SK-N-SH (cell line): Measurements from ENCODE around the gene FYTTD1. TPM values are rescaled to one million over a fixed set of nuclear protein-coding genes. Genes with fewer than 3 reads are reported as not detected.

Source experiments
- CTCF ChIA-PET: fragments of 300-600, 350-600 bp; formaldehyde crosslinking; extraction: SDS; loops from one replicate; lab custom pipeline; 2021; lab: Yijun Ruan, JAX
- POLR2A ChIA-PET: fragments of 350-600 bp; sonication (Branson Sonifier 250); formaldehyde crosslinking; extraction: SDS; loops from one replicate; lab custom pipeline; 2020; ENCODE audit warnings: antibody characterized with exemption, inconsistent platforms; lab: Yijun Ruan, JAX
- DNase-seq: peaks from one replicate; pipeline ENCODE4 v3.0.0; 2012
- H2AFZ ChIP-seq: fragments of 200-600 bp; sonication (generic); 2 replicates; pipeline ENCODE4 v1.8.1; 2016; ENCODE audit warnings: antibody characterized with exemption, mild to moderate bottlenecking, low read depth
- H3F3A ChIP-seq: fragments of 200-600 bp; sonication (generic); replicated peaks from 2 replicates; pipeline ENCODE3; 2016; ENCODE audit warnings: antibody characterized with exemption, mild to moderate bottlenecking; ENCODE audit not compliant: insufficient read depth
- H3K27ac ChIP-seq, 2 experiments: fragments of 200-500 bp in 1 of 2; fragments of 200-600 bp in 1 of 2; sonication (Bioruptor generic) in 1 of 2; sonication (generic), shearing (Covaris generic) in 1 of 2; 2 replicates each; pipeline versions ENCODE4 v1.5.1 to v1.6.1; 2014 to 2016; ENCODE audit warnings: low read depth in 2 of 2, inconsistent platforms in 1 of 2, low read length in 1 of 2, mild to moderate bottlenecking in 1 of 2, mixed read lengths in 1 of 2
- H3K27me3 ChIP-seq: fragments of 200-600 bp; sonication (generic), shearing (Covaris generic); 2 replicates; pipeline ENCODE4 v1.6.1; 2016; ENCODE audit warnings: mixed run types; ENCODE audit not compliant: insufficient read depth
- H3K36me3 ChIP-seq, 2 experiments: fragments of 200-500 bp in 1 of 2; fragments of 200-600 bp in 1 of 2; sonication (Bioruptor generic) in 1 of 2; sonication (generic) in 1 of 2; replicated peaks in 1 of 2; 2 replicates each; pipeline versions ENCODE3 to v1.5.1; 2014 to 2016; ENCODE audit warnings: low read length in 1 of 2, mild to moderate bottlenecking in 1 of 2; ENCODE audit not compliant: insufficient read depth in 2 of 2, control insufficient read depth in 1 of 2
- H3K4me1 ChIP-seq, 2 experiments: fragments of 200-500 bp in 1 of 2; fragments of 200-600 bp in 1 of 2; sonication (Bioruptor generic) in 1 of 2; sonication (generic), shearing (Covaris generic) in 1 of 2; 2 replicates each; pipeline versions ENCODE4 v1.5.1 to v1.6.1; 2014 to 2016; ENCODE audit warnings: low read depth in 1 of 2, low read length in 1 of 2, mixed run types in 1 of 2; ENCODE audit not compliant: insufficient read depth in 2 of 2, control insufficient read depth in 1 of 2
- H3K4me2 ChIP-seq: fragments of 200-600 bp; sonication (generic), shearing (Covaris generic); 2 replicates; pipeline ENCODE4 v1.6.1; 2017; ENCODE audit warnings: mixed run types
- H3K4me3 ChIP-seq, 2 experiments: fragments of 200-500 bp in 1 of 2; fragments of 200-600 bp in 1 of 2; sonication (Bioruptor generic) in 1 of 2; sonication (generic), shearing (Covaris generic) in 1 of 2; 2 replicates each; pipeline versions ENCODE4 v1.5.1 to v1.8.1; 2014 to 2016; ENCODE audit warnings: low read depth in 2 of 2, inconsistent platforms in 1 of 2, low read length in 1 of 2, mild to moderate bottlenecking in 1 of 2, mixed read lengths in 1 of 2, moderate library complexity in 1 of 2
- H3K79me2 ChIP-seq: fragments of 200-600 bp; sonication (generic); 2 replicates; pipeline ENCODE4 v1.8.1; 2017; ENCODE audit warnings: mild to moderate bottlenecking; ENCODE audit not compliant: insufficient read depth
- H3K9ac ChIP-seq: fragments of 200-600 bp; sonication (generic); 2 replicates; pipeline ENCODE4 v1.6.1; 2017; ENCODE audit warnings: mixed run types
- H3K9me2 ChIP-seq: fragments of 200-600 bp; sonication (generic); 2 replicates; pipeline ENCODE4 v1.6.1; 2017; ENCODE audit warnings: mixed run types
- H3K9me3 ChIP-seq: fragments of 200-600 bp; sonication (generic); 2 replicates; pipeline ENCODE4 v1.6.1; 2017; ENCODE audit warnings: mixed run types, mild to moderate bottlenecking, moderate library complexity
- H4K20me1 ChIP-seq: fragments of 200-600 bp; sonication (generic); 2 replicates; pipeline ENCODE4 v1.6.1; 2017; ENCODE audit warnings: mild to moderate bottlenecking, mixed run types; ENCODE audit not compliant: insufficient read depth
- EP300 ChIP-seq, 2 experiments: IDR thresholded peaks; 2 replicates each; pipeline versions ENCODE4 v1.4.0 to v1.6.1; 2012; ENCODE audit warnings: borderline replicate concordance in 1 of 2, low read depth in 1 of 2, low read length in 1 of 2
- EZH2phosphoT487 ChIP-seq: fragments of 200-600 bp; sonication (generic); IDR thresholded peaks from 2 replicates; pipeline ENCODE4 v1.6.1; 2017; ENCODE audit warnings: low read depth, mixed run types, mild to moderate bottlenecking, antibody characterized with exemption, moderate library complexity, borderline replicate concordance
- FOSL2 ChIP-seq: IDR thresholded peaks from 2 replicates; pipeline ENCODE4 v1.4.0; 2012; ENCODE audit warnings: low read depth, mild to moderate bottlenecking, moderate library complexity, borderline replicate concordance
- FOXJ3 ChIP-seq: sonication (generic); formaldehyde crosslinking; IDR thresholded peaks from 2 replicates; pipeline ENCODE4 v1.5.1; 2020; ENCODE audit warnings: mild to moderate bottlenecking, missing genetic modification reagents
- GATA2 ChIP-seq: sonication (generic); formaldehyde crosslinking; IDR thresholded peaks from 2 replicates; pipeline ENCODE4 v1.5.0; 2020; ENCODE audit warnings: mild to moderate bottlenecking, missing genetic modification reagents
- JUND ChIP-seq: IDR thresholded peaks from 2 replicates; pipeline ENCODE4 v1.4.0; 2012
- RAD21 ChIP-seq: IDR thresholded peaks from 2 replicates; pipeline ENCODE4 v1.6.1; 2012; ENCODE audit warnings: mild to moderate bottlenecking, low read length
- RCOR1 ChIP-seq: fragments of 150-350 bp; IDR thresholded peaks from 2 replicates; pipeline ENCODE4 v1.6.1; 2017; ENCODE audit warnings: antibody characterized with exemption, low read length
- RXRA ChIP-seq: IDR thresholded peaks from 2 replicates; pipeline ENCODE4 v1.4.0; 2012; ENCODE audit warnings: low read depth, mild to moderate bottlenecking, borderline replicate concordance
- SMC3 ChIP-seq: IDR thresholded peaks from 2 replicates; pipeline ENCODE4 v1.6.1; 2012; ENCODE audit warnings: low read depth, low read length, improper control_type of control experiment
- TAF1 ChIP-seq: IDR thresholded peaks from 2 replicates; pipeline ENCODE4 v1.6.1; 2012; ENCODE audit warnings: low read depth, mild to moderate bottlenecking, low read length, moderate library complexity, borderline replicate concordance
- USF1 ChIP-seq: IDR thresholded peaks from 2 replicates; pipeline ENCODE4 v1.4.0; 2012; ENCODE audit warnings: low read depth, borderline replicate concordance
- USF2 ChIP-seq: fragments of 150-350 bp; IDR thresholded peaks from 2 replicates; pipeline ENCODE4 v1.6.1; 2017; ENCODE audit warnings: antibody characterized with exemption, low read length, low read depth, borderline replicate concordance
- YY1 ChIP-seq: IDR thresholded peaks from 2 replicates; pipeline ENCODE4 v1.4.0; 2012; ENCODE audit warnings: low read depth, mild to moderate bottlenecking
- ZBTB33 ChIP-seq: IDR thresholded peaks from 2 replicates; pipeline ENCODE4 v1.4.0; 2012; ENCODE audit warnings: low read depth, borderline replicate concordance
- WGBS: methylation state at CpG from one replicate; pipeline ENCODE4 v1.1.6; 2017; ENCODE audit warnings: low lambda C conversion rate; 5-methylcytosine and 5-hydroxymethylcytosine counted together
- polyA plus RNA-seq, 3 experiments: library from polyadenylated mRNA; depleted of rRNA; stranded (reverse); fragments of >200 nt; gene quantifications; 2 replicates each; pipeline ENCODE4 v1.2.3, GENCODE V29; 2012
- TF ChIP-seq, protein P1 (sequence below): fragments of 200-600 bp; sonication (generic); IDR thresholded peaks from 2 replicates; pipeline ENCODE4 v1.6.1; 2017; ENCODE audit warnings: antibody characterized with exemption, mild to moderate bottlenecking, moderate library complexity

Gene FYTTD1
- polyA plus RNA-seq, 1 of the 3 experiments (the other 2 are of a cell fraction): 14.7 TPM

- TF ChIP-seq, protein P1, sequence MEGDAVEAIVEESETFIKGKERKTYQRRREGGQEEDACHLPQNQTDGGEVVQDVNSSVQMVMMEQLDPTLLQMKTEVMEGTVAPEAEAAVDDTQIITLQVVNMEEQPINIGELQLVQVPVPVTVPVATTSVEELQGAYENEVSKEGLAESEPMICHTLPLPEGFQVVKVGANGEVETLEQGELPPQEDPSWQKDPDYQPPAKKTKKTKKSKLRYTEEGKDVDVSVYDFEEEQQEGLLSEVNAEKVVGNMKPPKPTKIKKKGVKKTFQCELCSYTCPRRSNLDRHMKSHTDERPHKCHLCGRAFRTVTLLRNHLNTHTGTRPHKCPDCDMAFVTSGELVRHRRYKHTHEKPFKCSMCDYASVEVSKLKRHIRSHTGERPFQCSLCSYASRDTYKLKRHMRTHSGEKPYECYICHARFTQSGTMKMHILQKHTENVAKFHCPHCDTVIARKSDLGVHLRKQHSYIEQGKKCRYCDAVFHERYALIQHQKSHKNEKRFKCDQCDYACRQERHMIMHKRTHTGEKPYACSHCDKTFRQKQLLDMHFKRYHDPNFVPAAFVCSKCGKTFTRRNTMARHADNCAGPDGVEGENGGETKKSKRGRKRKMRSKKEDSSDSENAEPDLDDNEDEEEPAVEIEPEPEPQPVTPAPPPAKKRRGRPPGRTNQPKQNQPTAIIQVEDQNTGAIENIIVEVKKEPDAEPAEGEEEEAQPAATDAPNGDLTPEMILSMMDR: no peak
- TF ChIP-seq USF2 (no peak), YY1 (no peak), ZBTB33 (no peak), TAF1 (no peak), SMC3 (no peak), GATA2 (CRISPR knock-in tag) (no peak), RXRA (no peak), FOXJ3 (CRISPR knock-in tag) (no peak), RCOR1 (no peak), JUND (no peak), RAD21 (no peak), EZH2phosphoT487 (no peak), FOSL2 (no peak), USF1 (no peak), EP300 (IDR thresholded peaks at IDR 0.05; ENCODE audit: borderline replicate concordance in 1 of 2, low read depth in 1 of 2, low read length in 1 of 2) (no peak)
- TF ChIP-seq, all 33 proteins: peak for 0
- Histone ChIP-seq H3K79me2 (peaks cover 98% of the 10 kb centered on the region), H3K4me2 (no peak overlapping the region), H3K9ac (no peak overlapping the region), H3K9me3 (no peaks in the 10 kb centered on the region), H3K27me3 (no peaks in the 10 kb centered on the region), H3F3A (peaks cover 18% of the 10 kb centered on the region), H3K27ac (no peak overlapping the region), H4K20me1 (peaks cover 28% of the 10 kb centered on the region), H3K4me1 (peaks cover 2 to 16% of the 10 kb centered on the region in 2 experiments; a peak in 3 of 4 replicates), H3K36me3 (peaks cover 0 to 14% of the 10 kb centered on the region in 2 experiments), H2AFZ (no peak overlapping the region), H3K4me3 (no peak overlapping the region), H3K9me2 (no peaks in the 10 kb centered on the region)
- ChIA-PET POLR2A (no interaction called here), CTCF (no interaction called here)
- no peak for DNase-seq
- 98% methylated on average over 4 of the region's 4 CpGs for WGBS
These were observed 64.7 kb downstream of the FYTTD1 start for GRCh38 chr3:197814372-197814771.
